HL-60 (cell line): Measurements from ENCODE around the gene FN3KRP.

Experiments used
- DNase-seq, 2 experiments: peaks; one replicate each; pipeline ENCODE4 v3.0.0-alpha.2; 2010 to 2020; ENCODE audit warnings: low read depth in 1 of 2, low spot score in 1 of 2
- H3K27ac ChIP-seq: fragments of 250-450 bp; sonication (Bioruptor Pico); replicated peaks from 2 replicates; pipeline ENCODE4 v1.5.1; 2020; ENCODE audit warnings: mild to moderate bottlenecking, moderate library complexity
- H3K27me3 ChIP-seq: fragments of 250-450 bp; sonication (Bioruptor Pico); 2 replicates; pipeline ENCODE4 v1.5.1; 2021; ENCODE audit warnings: mild to moderate bottlenecking, moderate library complexity; ENCODE audit not compliant: insufficient read depth, poor library complexity, severe bottlenecking
- H3K4me3 ChIP-seq: replicated peaks from 2 replicates; pipeline ENCODE4 v1.5.1; 2011; ENCODE audit warnings: mild to moderate bottlenecking, control low read depth, low read length; ENCODE audit not compliant: insufficient read depth
- GABPA ChIP-seq: IDR thresholded peaks from 2 replicates; pipeline ENCODE4 v1.6.1; 2012; ENCODE audit warnings: low read depth
- POLR2AphosphoS5 ChIP-seq: IDR thresholded peaks from 2 replicates; pipeline ENCODE4 v1.6.1; 2012; ENCODE audit warnings: low read depth
- SPI1 ChIP-seq: IDR thresholded peaks from 2 replicates; pipeline ENCODE4 v1.6.1; 2012; ENCODE audit warnings: low read depth, mild to moderate bottlenecking, borderline replicate concordance
- TF ChIP-seq, protein P1 (sequence below): IDR thresholded peaks from 2 replicates; pipeline ENCODE4 v1.6.1; 2012; ENCODE audit warnings: low read depth; ENCODE audit not compliant: insufficient replicate concordance
- TF ChIP-seq, protein P2 (sequence below): IDR thresholded peaks from one replicate; pipeline ENCODE4 v1.5.1; 2011; ENCODE audit warnings: low read length, control low read depth, inconsistent platforms; ENCODE audit not compliant: insufficient read depth

Gene FN3KRP

GRCh38 chr17:82702231-82702927 lies 14.1 kb upstream of the FN3KRP start:
- no peak overlapping the region for H3K4me3 ChIP-seq
- H3K27me3 ChIP-seq = peaks cover 4% of the 10 kb centered on the region
- DNase-seq = no peak
- H3K27ac ChIP-seq = no peak overlapping the region
- TF ChIP-seq, protein P1, sequence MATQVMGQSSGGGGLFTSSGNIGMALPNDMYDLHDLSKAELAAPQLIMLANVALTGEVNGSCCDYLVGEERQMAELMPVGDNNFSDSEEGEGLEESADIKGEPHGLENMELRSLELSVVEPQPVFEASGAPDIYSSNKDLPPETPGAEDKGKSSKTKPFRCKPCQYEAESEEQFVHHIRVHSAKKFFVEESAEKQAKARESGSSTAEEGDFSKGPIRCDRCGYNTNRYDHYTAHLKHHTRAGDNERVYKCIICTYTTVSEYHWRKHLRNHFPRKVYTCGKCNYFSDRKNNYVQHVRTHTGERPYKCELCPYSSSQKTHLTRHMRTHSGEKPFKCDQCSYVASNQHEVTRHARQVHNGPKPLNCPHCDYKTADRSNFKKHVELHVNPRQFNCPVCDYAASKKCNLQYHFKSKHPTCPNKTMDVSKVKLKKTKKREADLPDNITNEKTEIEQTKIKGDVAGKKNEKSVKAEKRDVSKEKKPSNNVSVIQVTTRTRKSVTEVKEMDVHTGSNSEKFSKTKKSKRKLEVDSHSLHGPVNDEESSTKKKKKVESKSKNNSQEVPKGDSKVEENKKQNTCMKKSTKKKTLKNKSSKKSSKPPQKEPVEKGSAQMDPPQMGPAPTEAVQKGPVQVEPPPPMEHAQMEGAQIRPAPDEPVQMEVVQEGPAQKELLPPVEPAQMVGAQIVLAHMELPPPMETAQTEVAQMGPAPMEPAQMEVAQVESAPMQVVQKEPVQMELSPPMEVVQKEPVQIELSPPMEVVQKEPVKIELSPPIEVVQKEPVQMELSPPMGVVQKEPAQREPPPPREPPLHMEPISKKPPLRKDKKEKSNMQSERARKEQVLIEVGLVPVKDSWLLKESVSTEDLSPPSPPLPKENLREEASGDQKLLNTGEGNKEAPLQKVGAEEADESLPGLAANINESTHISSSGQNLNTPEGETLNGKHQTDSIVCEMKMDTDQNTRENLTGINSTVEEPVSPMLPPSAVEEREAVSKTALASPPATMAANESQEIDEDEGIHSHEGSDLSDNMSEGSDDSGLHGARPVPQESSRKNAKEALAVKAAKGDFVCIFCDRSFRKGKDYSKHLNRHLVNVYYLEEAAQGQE = no peak
- TF ChIP-seq POLR2AphosphoS5 (no peak), GABPA (no peak), SPI1 (no peak)
- TF ChIP-seq, protein P2, sequence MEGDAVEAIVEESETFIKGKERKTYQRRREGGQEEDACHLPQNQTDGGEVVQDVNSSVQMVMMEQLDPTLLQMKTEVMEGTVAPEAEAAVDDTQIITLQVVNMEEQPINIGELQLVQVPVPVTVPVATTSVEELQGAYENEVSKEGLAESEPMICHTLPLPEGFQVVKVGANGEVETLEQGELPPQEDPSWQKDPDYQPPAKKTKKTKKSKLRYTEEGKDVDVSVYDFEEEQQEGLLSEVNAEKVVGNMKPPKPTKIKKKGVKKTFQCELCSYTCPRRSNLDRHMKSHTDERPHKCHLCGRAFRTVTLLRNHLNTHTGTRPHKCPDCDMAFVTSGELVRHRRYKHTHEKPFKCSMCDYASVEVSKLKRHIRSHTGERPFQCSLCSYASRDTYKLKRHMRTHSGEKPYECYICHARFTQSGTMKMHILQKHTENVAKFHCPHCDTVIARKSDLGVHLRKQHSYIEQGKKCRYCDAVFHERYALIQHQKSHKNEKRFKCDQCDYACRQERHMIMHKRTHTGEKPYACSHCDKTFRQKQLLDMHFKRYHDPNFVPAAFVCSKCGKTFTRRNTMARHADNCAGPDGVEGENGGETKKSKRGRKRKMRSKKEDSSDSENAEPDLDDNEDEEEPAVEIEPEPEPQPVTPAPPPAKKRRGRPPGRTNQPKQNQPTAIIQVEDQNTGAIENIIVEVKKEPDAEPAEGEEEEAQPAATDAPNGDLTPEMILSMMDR = no peak

GRCh38 chr17:82703036-82703745 lies 13.3 kb upstream of the FN3KRP start:
- TF ChIP-seq GABPA = no peak
- no peak for TF ChIP-seq SPI1
- no peak for TF ChIP-seq POLR2AphosphoS5
- TF ChIP-seq, protein P2 = no peak
- TF ChIP-seq, protein P1 = no peak
- Histone ChIP-seq H3K27ac (no peak overlapping the region), H3K27me3 (no peaks in the 10 kb centered on the region), H3K4me3 (no peak overlapping the region)
- no peak for DNase-seq

DNA sequence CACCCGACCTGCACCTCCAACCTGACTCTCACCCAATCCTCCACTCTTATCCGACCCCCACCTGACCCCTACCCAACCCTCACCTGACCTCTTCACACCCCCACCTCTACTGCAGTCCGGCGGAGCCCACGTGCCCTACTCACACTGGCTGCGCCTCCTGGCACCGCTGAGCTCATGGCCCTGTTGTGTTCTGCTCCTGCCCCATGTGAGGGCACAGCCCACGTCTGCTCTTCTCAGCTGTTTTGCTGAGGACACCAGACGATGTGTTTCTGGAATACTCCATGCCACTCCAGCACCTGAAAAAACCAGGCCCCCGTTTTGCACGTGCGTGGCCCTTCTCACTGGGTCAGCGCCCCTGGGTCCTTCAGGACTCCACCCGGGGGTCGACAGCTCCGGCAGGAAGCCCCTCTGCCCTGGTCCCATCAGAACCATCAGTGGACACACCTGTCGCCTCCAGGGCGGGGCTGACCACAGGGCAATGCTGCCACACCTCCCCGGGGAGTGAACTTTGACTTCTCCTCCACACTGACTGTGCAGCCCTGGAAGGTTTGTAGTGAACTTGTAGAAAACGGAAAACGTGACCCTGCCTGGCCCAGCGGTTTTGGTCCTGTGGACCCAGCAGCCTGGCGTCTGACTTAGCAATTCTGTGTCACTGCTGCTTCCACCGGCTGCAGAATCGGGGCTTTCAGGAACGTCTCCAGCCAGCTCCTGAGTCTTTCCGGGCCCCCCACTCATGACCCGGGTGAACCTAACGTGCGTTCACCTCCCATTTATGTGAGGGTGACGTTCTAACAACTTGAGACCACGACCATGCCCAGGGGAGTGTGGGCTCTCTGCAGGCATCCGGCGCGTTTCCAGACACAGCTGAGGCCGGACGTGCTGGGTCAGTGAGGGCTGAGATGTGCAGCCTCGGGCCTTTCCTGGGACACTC lies 12.3 kb upstream of the FN3KRP start:
- H3K27ac ChIP-seq = no peak overlapping the region
- TF ChIP-seq SPI1 (no peak), POLR2AphosphoS5 (no peak), GABPA (no peak)
- TF ChIP-seq, protein P1 = no peak
- TF ChIP-seq, protein P2 = no peak

More for the DNA sequence above, 12.3 kb upstream of the FN3KRP start:
- Histone ChIP-seq H3K4me3 (no peak overlapping the region), H3K27me3 (no peaks in the 10 kb centered on the region)
- DNase-seq = no peak
